ENCODE results near the gene GPRIN2.
"Not testable (repeated sequence)": the region's sequence is repeated elsewhere in the genome, so short reads cannot be mapped to it uniquely, and the experiment has no call there.

GRCh38 chr10:46532256-46532655 is 24.2 kb downstream of the GPRIN2 start:
- not testable (repeated sequence) for TF ChIP-seq EZH2phosphoT487 (IDR thresholded peaks at IDR 0.05; ENCODE audit: borderline replicate concordance, low read length); CTCF (conservative IDR thresholded peaks at IDR 0.05; ENCODE audit: low read depth, low read length)

Data from PC-3 (cell line).